NCI-H2107 treated with DMSO at 0.1 percent for 48 hours (cell line): ENCODE data around the gene TCEANC2.
A peak's percentile ranks its signal among the peaks of the same experiment; 100 is the strongest.

ENCODE experiments used
- DNase-seq: peaks from one replicate; lab custom pipeline; 2025; ENCODE audit not compliant: unreplicated experiment; lab: John Stamatoyannopoulos, UW

The TCEANC2 gene

DNA sequence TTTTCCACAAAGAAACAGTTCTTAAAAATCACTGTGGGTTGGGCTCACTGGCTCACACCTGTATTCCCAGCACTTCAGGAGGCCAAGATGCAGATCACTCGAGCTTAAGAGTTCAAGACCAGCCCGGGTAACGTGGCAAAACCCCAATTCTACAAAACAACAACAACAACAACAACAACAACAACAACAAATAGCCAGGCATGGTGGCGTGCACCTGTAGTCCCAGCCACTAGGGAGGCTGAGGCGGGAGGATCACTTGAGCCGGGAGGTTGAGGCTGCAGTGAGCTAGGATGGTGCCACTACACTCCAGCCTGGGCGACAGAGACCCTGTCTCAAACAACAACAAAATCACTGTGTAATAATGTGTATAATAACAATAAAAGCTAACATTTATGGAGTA is 58.6 kb downstream of the TCEANC2 start:
- DNase-seq = no peak

DNA sequence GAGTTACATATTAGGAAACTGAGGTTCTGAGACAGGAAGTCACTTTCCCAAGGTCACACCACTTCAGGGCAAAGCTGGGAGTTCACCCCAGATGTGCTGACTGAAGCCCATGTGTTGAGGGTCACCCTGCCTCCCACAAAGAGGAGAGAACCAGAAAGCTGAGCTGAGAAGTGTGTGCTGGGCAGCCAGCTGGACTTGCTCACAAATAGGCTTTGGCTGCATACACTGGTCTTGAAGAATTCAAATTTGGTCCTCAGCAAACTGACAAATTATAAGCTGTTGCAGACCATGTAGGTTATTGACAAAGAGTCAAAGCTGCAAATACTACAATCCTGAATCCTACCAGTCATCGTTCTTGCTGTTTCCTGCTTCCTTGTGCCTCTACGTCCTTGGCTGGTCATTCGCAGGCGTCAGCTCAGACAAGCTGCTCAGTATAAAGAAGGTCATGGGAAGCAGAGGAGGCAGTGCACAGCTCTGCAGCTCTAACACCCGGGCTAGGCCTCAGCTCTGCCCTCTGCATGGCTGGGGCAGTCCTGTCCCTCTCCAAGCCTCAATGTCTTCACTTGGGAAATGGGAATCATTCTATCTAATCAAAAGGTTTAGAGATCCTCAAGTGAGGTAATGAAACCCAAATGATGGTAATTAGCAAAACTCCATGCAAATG is 59.4 kb downstream of the TCEANC2 start:
- DNase-seq = no peak

DNA sequence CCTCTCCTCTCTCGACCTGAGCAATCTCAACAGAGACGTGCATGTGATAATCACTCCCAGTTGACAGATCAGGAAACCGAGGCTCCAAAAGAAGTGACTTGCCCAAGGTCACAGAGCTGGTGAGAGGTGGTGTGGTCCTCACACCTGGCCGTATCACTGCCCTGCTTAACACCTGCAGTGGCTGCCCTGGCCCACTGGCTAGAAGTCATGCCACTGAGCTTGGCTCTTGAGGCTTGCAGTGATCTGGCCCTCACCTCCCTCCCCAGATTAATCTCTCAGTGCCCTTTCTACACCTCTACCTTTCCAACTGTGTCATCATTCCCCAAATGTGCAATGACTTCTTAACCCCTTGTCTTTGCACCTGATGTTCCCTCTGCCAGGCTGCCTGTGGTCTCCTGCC is 60.6 kb downstream of the TCEANC2 start:
- DNase-seq = no peak

DNA sequence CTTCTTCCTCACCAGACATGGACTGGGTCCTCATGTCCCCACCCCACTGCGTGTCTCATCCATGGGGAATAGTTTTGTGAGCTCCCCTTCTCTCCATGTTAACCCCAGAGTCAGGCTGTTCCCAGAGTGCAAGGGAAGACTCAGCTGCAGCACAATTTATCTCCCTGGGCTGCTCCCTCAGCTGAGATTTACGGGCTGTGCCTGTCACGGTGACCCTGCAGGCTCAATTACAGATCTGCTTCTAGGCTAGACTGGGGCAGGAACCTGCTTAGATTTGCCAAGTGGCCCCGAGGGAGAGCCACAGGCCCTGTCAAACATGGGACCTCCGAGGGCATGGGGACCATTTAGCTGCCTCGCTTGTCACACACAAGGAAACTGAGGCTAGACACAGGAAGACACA is 61.5 kb downstream of the TCEANC2 start:
- DNase-seq = no peak

DNA sequence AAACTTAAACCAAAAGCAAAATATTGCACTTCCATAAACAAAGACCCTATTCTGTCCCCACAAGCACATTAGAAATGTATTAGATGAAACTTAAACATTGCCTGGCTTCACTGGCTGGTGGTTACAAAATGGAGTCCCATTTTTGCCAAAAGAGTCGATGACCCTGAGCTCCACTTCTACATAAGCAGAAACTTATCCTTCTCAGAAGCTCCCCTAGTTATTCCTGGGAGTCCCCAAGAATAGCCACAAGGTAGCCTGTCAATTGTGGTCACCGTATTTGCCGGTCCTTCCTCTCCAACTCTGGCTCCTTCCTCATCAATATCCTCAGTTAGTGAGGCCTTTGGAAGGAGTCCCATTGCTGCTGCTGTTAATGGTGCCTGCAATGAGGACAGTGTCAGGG is 62.1 kb downstream of the TCEANC2 start:
- no peak for DNase-seq

DNA sequence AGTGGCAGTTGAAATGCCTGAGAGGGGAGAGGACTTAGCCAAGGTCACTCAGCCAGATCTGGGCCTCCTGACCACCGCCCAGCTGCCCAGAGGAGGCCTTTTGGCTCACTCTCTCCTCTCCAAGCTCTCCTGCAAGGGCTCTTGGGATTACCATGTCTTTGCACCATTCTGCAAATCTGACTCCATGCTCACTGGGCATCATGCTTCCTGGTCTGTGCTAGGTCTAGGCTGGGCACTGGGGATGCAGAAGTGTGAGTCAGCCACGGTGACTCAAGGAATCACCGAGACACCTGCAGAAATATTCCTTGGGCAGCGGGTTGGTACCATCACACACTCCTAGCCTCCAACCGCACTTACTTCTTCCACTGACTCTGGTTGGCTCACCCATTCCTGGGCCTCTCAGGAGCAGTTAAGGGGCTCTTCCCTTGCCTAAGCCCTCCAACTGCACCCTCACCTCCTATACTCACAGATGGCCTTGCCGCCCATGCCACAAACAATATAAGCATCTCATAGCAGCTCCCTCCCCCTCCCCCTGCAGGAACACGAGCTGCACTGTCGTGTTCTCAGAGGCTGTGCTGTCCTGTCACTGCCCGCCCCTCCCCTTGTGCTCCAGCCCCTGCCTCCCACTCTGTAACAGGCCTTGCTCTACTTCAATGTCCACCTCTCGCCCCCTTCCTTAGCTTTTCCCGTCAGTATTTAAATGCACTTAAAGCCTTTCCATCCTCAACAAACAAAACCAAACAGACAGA is 64.6 kb downstream of the TCEANC2 start:
- DNase-seq = no peak

DNA sequence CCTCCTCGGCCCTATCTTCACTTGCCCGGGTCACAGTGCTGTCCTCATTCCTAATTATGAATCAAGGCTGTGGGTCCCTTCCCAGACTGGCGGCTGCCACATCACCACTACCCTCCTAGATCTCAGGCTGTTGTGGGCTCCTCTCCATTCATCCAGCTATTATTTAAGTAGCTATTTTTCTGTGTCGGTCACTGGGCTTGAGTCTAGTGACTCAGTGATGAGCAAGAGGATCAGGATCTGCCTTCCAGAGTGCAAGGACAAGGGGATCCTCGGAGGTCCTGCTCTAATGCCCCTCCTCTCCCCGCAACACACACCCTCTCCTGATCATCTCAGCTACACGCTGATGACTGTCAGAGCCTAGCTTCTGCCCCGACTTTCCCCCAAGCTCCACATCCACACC is 65.3 kb downstream of the TCEANC2 start:
- DNase-seq = no peak

DNA sequence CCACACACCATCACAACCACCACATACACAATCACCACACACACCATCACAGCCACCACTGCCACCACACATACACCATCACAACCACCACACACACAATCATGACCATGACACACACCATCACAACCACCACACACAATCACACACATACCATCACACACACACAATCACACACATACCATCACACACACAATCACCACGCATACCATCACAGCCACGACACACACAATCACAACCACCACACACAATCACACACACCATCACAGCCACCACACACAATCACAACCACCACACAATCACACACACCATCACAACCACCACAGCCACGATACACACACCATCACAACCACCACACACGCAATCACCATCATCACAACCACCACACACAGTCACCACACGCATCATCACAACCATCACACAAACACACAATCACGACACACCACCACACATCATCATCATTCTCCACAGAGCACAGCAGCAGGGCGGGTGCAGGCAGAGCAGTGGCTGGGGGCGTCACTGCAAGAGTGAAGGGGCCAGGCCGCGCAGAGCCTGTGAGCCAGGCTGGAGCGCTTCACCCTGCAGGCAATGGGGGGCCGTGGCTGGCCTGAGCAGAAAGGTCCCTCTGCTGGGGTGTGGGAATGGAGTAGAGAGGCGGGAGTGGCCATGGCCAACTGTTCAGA is 66.8 kb downstream of the TCEANC2 start:
- no peak for DNase-seq

DNA sequence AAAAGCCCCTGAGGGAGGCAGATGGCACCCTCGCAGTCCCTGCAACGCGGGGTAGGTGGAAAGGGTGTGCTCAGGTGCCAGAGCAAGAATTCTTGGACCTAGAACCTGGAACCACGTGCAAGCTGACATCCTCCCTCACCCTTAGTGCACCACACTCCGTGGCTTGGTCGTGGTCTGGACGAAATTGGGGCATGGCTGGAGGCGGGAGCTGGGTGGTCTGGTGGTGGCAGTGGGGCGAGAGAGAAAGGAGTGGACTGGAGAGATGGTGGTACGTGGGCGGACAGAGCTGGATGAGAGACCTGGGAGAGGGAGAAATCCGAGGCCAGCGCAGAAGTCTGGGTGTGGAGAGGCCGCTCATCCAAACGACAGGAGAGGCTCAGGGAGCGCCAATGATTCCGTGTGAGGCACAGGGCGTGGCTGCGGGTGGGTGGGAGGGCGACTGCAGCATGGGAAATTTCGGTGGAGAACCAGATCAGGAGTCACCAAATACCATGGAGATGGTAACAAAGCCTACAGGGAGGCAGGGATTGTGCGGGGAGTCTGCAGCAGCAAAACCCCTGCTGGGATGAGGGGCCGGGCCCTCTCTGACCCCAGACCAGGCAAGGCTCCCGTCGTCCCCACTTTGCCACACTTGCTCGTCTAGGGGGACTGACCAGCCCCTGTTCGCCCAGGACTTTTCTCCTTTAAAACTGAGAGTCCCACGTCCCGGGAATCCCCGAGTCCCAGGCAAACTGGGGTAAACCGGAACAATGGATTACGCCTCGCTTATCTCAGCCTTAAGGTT is 67.5 kb downstream of the TCEANC2 start:
- no peak for DNase-seq

DNA sequence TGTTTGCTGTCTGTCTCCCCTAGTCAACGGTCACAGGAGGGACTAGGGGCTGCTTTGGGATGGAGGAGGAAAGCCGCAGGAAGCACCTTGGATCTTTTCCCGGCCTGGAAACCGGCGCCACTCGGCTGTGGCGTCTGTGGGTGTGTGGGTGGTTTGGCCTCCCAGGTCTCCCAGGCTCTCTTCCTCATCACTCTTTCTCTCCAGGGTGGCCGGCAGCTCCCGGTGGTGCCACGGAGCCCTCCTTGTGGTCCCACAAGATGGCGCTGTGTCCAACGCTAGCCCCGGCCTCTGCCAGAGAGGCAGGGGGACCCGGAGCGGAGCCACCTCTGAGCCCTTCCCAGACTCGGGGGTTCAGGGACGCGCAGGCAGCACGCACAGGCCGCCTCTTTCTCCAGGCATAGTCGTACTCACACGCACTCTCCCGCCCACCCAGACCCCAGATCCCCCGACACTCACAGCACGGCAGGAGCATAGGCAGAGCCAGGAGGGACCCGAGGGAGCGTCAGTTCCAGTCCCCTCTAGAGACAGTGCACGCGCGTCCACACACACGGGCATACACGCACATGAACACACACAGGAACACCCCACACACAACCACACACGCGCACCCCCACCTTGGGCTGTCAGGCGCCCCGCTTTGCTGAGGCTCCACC is 68.2 kb downstream of the TCEANC2 start:
- DNase-seq = peak; percentile 64

DNA sequence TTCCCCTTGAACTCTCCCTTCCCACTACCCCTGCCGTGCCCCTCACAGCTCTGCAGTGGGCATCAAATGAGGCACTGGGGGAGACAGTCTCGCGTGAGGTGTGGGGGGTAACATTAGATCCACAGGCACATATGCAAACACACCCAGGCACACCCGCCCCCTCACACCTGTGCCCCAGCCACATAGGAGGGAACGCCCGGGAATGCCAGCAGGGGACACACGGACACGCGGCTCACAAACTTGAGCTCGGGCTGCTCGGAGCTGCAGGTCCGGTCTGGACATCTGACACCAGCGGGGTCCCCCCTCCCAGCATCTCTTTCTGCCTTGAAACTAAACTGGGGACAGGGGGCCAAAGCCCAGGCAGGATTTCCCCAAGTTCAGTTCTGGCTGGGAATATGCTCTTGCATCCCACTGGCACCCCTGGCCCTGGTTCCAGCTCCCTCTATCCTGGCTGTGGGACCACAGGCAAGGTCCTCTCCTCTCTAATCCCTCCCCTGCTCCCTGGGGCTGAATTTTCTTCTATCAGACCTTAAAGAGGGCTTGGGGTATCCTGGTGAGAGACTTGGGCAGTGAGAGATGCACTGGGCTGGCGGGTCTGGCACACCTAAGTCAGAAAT is 68.8 kb downstream of the TCEANC2 start:
- no peak for DNase-seq

DNA sequence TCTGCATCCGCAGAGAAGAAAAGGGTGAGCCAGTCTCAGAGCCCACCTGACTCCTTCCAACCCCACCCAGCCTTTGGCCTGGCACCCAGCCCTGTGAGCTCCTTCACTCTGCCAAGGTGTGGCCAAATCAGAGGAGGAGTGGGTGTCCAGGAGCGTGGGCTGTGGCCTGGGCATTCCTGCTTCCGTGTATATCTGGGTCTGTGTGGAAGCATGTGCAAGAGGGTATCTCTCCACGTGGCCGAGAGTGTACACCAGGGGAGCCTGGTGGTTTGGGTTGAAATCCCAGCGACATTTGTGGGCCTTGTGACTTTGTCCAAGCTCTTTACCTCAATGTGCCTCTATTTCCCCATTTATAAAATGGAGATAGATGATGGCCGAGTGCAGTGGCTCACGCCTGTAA is 69.6 kb downstream of the TCEANC2 start:
- no peak for DNase-seq

DNA sequence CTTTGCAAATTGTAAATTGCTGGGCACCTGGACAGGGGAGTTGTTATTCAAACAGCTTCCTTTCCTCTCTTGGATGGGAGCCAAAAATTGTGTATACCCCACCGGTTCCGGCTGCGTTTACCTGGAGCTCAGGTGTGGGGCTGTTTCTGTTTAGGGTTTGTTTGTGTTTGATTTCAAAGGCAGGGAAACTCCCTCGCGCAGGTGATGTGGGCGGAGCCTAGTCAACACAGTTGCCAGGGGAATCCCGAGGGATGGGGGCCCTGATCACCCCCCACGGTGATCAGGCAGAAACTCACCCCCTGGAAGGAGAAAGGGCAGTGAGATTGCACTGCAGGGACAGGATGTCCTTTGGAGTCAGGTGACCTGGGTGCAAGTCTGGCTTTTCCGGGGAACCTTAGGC is 71.1 kb downstream of the TCEANC2 start:
- DNase-seq = peak; percentile 62

DNA sequence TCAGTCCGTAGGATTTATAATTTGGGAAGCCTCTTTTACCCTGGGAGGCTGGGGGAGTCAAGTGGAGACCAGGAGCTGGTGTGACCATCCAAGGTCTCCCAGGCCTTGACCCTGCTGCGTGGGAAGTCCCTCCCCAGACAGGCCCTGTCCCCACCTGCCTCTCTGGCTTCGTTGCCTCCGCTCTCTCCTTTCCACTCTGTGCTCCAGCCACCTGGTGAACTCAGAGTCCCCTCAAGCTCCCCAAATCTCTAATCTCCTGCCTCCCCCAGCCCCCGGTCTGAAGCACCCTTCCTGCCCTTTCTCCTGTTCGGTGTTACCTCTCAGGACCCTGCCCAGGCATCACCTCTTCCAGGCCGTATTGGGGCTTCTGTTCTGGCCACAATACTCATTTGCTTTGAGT is 71.5 kb downstream of the TCEANC2 start:
- no peak for DNase-seq

DNA sequence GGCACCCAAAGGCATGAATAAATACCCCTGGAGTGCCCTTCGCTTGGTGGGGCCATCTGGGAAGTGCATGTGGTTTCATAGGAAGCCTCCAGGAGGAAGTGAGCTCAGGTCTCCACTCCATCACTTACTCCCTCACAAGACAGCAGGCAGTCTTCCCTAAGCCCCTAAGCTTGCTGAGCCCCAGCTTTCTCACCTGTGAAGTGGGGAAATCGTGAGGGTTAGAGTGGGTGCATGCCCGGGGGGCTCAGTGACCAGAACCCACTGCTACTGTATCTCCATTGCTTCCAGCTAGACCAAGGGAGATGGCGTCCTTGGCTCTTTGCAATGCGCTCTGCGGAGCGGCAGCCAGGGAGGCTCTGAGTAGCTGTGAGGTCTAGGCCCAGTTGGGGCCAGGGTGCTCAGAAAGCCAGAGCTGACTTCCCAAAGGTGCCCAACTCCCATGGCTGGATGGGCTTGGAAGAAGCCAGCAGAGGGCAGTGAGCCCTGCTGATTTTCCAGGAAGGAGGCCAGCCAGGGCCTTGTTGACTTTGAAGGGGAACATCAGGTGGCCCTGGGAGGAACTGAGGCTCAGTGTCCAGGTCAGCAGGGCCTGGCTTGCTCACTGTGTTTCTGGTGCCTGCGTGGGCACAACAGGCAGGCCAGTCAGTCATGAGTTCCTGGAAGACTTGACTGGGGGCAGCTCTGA is 72.1 kb downstream of the TCEANC2 start:
- DNase-seq = no peak

DNA sequence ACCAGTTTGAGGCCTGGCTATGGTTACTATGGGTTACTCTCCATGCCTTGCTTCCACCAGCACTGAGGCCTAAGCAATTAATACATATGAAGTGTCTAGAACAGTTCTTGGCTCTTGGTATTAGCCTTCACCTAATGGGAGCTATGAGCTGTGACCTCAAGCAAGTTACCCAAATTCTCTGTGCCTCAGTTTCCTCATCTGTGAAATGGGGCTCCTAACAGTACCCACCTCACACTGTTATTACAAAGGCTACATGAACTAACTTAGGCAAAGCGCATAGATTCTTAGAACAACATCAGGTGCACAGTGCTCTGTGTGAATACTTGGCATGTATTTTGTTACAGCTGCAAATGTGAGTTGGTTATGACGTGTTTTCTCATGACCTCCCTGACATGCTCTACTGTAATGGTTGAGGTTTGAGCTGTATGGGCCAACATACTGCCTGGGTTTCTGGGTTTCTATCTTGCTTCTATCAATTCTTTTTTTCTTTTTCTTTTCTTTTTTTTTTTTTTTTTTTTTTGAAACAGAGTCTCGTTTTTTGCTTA is 72.9 kb downstream of the TCEANC2 start:
- DNase-seq = no peak

DNA sequence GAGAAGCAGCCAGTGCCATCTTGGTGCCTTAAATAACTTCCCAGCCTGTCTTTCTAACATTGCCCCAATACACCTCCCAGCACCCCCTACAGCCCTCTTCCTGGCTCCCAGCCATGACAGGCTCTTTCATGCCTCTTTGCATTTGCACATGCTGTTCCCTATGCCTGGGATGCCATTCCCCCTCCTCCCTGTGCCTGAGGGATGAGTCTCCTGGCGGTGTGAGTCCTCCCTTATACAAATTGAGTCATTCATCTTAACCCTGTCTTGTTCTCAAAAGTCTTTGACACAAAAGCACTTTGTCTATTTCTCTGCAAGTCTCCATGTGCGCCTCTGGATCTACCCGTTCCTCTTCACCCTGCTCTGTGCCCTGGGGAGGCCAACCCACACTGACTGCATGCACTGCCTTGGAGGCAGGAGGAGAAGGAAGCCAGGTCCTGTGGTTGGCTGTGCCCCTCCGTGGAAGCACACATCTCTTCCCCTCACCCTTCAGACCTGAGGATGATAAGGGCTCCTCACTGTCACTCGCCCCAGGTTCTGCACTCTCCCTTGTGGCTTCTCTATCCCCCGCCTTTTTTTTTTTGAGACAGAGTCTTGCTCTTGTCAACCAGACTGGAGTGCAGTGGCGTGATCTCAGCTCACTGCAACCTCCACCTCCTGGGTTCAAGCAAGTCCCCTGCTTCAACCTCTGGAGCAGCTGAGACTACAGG is 74.3 kb downstream of the TCEANC2 start:
- DNase-seq = no peak

DNA sequence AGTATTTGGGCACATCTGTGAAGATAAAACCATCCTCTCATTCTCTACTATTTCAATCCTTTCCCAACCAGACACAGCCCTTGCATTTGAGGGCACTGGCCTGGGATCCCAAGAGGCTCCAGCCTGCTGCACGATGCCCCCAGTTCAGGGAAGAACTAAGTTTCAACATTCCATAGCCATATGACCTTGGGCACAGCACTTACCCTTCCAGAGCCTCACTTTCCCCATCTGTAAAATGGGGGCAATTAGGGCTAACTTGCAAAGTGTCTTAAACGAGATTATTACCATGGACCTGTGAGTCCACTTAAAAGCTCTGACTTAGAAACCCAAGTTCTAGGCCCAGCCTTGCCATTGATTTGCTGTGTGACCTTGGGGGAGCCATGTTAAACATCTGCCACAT is 76.5 kb downstream of the TCEANC2 start:
- DNase-seq = no peak

DNA sequence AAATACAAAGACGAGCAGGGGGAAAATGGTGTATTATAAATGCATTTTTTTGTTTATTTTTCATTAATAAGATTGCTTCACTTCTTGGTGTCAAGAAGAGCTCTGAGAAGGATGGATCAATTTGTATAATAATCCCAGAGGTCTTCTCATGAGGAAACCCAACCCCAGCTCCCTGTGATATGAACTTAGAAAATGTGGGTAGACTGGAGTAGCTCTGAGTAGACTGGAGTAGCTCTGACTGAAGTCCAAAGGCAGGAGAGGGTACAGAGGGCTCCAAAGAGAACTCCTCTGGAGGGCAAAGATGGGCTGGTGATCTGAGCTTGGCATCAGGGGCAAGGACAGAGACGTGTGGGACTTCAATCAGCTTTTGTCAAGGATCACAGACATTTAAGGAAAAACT is 78.0 kb downstream of the TCEANC2 start:
- DNase-seq = no peak
